Chondrocyte (in vitro differentiated cells): ENCODE measurements around the gene GALNT9. TPM values are rescaled to one million over a fixed set of nuclear protein-coding genes. Genes with fewer than 3 reads are reported as not detected.
A peak's percentile ranks its signal among the peaks of the same experiment; 100 is the strongest.

Source experiments
- DNase-seq: peaks from one replicate; pipeline ENCODE4 v3.0.0; 2021; ENCODE audit warnings: mixed read lengths, low spot score
- H3K27ac Mint-ChIP-seq: one replicate; pipeline ENCODE4 v1.8.0; 2021; ENCODE audit warnings: mild to moderate bottlenecking, moderate library complexity, mixed read lengths; ENCODE audit not compliant: unreplicated experiment
- H3K27me3 Mint-ChIP-seq: 2 replicates; pipeline ENCODE4 v1.8.0; 2021; ENCODE audit warnings: low read depth, mixed read lengths
- H3K36me3 Mint-ChIP-seq: 2 replicates; pipeline ENCODE4 v1.8.0; 2021; ENCODE audit warnings: low read depth, mixed read lengths
- H3K4me1 Mint-ChIP-seq: 2 replicates; pipeline ENCODE4 v1.8.0; 2021; ENCODE audit warnings: low read depth, mild to moderate bottlenecking, mixed read lengths
- H3K4me3 Mint-ChIP-seq: one replicate; pipeline ENCODE4 v1.8.0; 2021; ENCODE audit warnings: mild to moderate bottlenecking, moderate library complexity, mixed read lengths; ENCODE audit not compliant: unreplicated experiment
- H3K9me3 Mint-ChIP-seq: 2 replicates; pipeline ENCODE4 v1.8.0; 2021; ENCODE audit warnings: low read depth, mixed read lengths
- CTCF ChIP-seq: fragments of 200-600 bp; sonication (generic); IDR thresholded peaks from 2 replicates; pipeline ENCODE4 v1.5.0; 2021; ENCODE audit warnings: antibody characterized with exemption, mild to moderate bottlenecking, moderate library complexity
- total RNA-seq: library from RNA; stranded (reverse); gene quantifications from 3 replicates; pipeline ENCODE4 v1.2.1, GENCODE V29; 2021

GALNT9 gene
- total RNA-seq, 1 donor from 2014 or later = not detected

- H3K36me3 Mint-ChIP-seq = no peaks in the 10 kb centered on the region
- no peak overlapping the region for H3K27ac Mint-ChIP-seq
- H3K4me3 Mint-ChIP-seq = no peak overlapping the region
- H3K9me3 Mint-ChIP-seq = no peaks in the 10 kb centered on the region
- DNase-seq = peak; percentile 70
- peaks cover 24% of the 10 kb centered on the region for H3K27me3 Mint-ChIP-seq
- peaks cover 3% of the 10 kb centered on the region for H3K4me1 Mint-ChIP-seq
- no peak for TF ChIP-seq CTCF
These were observed 39.8 kb downstream of the GALNT9 start for GRCh38 chr12:132289356-132290202.

- H3K4me3 Mint-ChIP-seq = no peak overlapping the region
- H3K27ac Mint-ChIP-seq = no peak overlapping the region
- DNase-seq = no peak
- H3K9me3 Mint-ChIP-seq = no peaks in the 10 kb centered on the region
- H3K36me3 Mint-ChIP-seq = no peaks in the 10 kb centered on the region
- no peak for TF ChIP-seq CTCF
- H3K4me1 Mint-ChIP-seq = peaks cover 3% of the 10 kb centered on the region
- peaks cover 18% of the 10 kb centered on the region for H3K27me3 Mint-ChIP-seq
These were observed 40.7 kb downstream of the GALNT9 start for GRCh38 chr12:132288516-132289215.

GRCh38 chr12:132287391-132288238 is 41.8 kb downstream of the GALNT9 start:
- no peak for TF ChIP-seq CTCF
- Mint-ChIP-seq H3K9me3 (no peaks in the 10 kb centered on the region), H3K27me3 (peaks cover 14% of the 10 kb centered on the region)

GRCh38 chr12:132286912-132287311 is 42.5 kb downstream of the GALNT9 start:
- Mint-ChIP-seq H3K36me3 (no peaks in the 10 kb centered on the region), H3K4me3 (no peak overlapping the region), H3K9me3 (no peaks in the 10 kb centered on the region), H3K4me1 (peaks cover 3% of the 10 kb centered on the region), H3K27me3 (peaks cover 14% of the 10 kb centered on the region), H3K27ac (no peak overlapping the region)
- DNase-seq = peak; percentile 67
- no peak for TF ChIP-seq CTCF

More at GRCh38 chr12:132287391-132288238, 41.8 kb downstream of the GALNT9 start:
- Mint-ChIP-seq H3K4me3 (no peak overlapping the region), H3K27ac (no peak overlapping the region), H3K4me1 (peaks cover 3% of the 10 kb centered on the region), H3K36me3 (no peaks in the 10 kb centered on the region)
- peak; percentile 84 for DNase-seq
